ENCODE measurements around the gene LEFTY1.
"Not testable (repeated sequence)": the region's sequence is repeated elsewhere in the genome, so short reads cannot be mapped to it uniquely, and the experiment has no call there.

The LEFTY1 gene

DNA sequence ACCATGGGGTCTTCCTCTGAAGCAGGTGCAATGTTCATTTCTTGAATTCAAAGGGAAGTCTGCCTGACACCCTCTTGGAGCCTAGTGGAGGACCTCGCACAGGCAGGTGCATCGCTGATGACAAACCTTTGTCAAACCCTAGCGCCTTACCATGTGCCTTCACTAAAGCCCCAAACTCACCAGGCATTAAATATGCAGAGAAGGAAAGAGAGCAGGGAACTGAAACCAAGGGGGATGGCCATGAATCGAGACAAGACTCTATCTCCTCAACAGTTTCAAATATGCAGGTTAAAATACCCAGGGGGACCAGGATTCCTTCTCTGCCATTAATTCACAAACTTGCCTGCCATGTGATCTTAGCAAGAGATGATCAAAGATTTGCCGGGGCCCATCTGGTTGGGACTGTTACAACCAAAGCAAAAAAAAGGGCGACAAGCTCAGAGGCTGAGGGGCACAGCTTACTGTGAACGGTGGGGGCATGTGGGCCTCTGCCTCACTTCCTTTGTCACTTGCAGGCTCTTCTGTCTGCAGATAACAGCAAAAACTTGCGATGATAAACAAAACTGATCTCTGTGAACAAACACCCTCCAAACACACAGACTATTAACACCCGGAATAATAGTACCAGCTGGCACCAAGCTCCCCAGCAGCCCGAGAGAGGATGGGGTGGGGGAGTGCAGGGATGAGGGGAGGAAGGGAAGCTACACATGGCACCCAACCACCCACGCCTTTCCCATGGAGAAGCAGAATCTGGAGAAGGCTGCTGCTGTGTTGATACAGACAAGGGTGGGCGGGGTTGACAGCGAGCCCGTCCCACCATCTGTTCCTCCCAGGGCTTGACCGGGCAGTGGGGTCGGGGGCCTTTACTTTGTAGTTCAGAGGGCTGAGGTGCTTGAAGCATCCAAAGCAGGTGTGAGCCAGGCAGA lies 40.7 kb downstream of the LEFTY1 start:
- no peak for DNase-seq (ENCODE audit: low spot score)

DNA sequence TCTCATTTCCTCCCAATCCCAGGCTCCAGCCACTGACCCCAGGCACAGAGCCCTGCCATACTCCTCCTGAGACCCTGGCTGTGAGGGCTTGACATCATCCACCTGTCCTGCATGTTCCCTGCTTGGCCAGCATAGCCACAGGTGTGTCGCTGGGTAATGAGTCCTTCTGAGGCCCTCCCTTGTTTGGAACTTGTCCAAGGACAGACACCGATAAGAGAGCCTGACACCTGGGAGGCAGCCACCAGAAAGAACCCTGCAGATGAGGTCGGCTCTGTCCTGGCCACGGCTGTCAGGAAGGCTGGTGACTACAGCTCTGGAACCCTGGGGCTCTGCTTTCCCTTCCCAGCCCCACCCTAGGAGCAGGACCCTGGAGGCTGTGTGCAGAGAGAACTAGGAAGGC lies 41.3 kb downstream of the LEFTY1 start:
- no peak for DNase-seq (ENCODE audit: low spot score)

DNA sequence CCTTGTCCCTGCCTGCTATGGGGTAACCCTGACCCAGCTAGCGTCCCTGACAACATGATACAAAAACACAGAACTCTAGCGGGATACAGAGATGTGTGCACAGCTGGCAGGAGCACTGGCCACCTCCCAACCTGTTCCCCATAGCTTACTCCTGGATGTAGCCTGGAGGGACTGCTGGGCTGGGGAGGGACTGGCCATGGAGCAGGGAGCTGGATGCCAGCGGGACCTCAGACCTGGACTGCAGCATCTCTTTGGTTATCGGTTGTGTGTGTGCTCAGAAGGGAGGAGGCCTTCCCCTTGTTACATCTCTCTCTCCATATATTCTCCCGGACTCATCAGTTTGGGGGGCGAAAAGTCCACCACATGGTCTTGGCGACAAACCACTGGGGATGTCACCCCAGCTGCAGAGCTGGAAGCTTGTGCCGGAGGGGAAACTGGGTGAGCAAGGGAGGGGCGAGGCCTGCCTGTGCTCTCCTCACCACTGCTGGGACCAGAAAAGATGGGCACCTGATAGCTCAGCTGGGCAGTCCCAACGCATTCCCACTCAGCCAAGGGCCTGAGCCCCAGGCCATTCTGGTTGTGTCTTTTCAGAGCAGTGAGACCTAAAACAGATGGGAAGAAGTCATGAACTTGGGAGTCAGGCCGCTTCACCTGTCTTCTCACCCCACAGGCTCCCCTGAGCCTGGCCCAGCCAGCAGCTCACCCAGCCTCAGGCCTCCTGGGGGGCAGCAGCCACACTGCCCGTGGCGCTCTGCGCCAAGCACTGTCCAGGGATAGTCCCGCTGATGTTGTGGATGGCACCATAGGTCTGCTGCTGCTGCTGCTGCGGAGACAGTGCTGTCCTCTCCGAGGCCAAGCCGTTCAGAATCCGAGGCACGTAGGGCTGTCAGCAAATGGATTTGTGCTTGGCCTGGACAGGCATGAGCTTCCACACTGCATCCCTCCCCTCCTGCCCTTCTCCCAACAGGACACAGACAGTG lies 42.3 kb downstream of the LEFTY1 start:
- no peak for DNase-seq (ENCODE audit: low spot score)

DNA sequence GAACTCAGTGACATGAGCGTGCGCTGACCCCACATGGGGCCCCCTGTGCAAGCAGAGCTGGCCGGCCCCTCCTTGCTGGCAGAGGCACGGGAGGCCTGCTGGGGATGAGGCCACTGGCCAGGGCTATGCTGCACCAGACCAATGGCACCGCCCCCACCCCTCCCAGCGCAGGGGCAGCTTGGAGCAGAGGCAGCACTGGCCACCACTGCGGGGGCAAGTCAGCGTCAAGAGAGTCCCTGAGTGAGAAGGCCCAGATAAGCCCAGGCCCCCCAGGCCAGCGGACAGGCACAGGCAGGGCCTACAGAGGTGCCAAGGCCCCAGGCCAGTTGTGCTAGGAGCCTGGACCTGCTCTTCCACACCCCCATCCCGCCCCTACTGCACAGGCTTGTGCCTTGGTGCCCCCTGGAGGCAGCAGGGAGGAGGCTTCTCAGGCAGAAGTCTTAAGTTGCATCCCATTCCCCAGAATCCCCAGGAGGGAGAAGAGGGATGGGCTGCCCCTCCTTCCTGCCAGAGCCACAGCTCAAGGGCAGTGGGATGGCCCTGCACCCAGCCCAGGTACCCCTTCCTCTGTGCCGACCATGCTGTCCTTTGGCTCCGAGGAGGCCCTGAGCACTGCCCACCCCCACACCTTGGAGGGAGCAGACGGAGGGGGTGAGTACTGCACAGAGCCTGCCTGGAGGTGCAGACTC lies 43.2 kb downstream of the LEFTY1 start:
- DNase-seq (ENCODE audit: low spot score) = peak; percentile 62

DNA sequence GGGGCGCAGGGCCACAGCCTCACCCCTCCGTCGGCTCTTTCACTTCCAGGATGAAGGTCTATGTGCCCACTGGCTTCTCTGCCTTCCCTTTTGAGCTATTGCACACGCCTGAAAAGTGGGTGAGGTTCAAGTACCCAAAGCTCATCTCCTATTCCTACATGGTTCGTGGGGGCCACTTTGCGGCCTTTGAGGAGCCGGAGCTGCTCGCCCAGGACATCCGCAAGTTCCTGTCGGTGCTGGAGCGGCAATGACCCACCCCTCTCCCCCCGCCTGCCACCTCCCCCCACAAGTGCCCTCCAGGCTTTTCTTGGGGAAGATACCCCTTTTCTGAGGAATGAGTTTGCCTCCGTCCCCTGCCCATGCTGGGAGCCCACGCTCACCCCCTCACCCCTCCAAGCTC lies 43.8 kb downstream of the LEFTY1 start:
- no peak for DNase-seq (ENCODE audit: low spot score)

DNA sequence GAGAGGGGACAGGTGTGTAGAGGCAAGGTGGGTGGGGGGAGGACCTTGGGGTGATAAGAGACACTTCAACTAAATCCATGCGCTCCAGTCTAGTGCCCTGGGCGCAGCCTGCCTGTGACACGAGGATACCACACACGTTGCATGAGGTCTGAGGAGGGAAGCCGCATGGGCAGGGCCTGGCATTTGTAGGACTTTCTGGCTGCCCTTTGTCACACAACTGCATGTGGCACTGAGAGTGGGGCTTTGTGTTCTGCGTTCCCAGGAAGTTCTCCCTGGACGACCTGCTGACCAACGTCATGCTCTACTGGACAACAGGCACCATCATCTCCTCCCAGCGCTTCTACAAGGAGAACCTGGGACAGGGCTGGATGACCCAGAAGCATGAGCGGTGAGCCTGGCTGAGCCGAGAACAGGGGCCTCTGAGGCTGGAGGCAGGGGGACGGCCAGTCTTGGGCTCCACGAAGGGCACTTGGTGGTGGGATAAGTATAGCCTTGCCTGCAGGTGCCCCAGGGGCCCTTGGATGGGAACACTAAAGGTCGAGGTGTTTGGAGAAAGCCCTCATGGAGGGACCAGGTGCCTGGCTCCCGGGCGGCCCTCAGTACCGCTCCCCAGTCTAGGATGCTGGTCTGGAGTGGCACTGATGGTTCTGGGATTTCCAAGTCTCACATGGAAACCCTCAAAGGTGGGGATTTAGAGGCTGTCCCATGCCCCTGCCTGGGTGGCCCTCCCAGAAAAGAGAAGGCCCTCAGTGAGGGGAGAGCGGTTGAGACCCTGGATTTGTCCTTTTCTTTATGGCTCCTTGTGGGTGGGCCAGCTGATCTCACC lies 44.5 kb downstream of the LEFTY1 start:
- no peak for DNase-seq (ENCODE audit: low spot score)

DNA sequence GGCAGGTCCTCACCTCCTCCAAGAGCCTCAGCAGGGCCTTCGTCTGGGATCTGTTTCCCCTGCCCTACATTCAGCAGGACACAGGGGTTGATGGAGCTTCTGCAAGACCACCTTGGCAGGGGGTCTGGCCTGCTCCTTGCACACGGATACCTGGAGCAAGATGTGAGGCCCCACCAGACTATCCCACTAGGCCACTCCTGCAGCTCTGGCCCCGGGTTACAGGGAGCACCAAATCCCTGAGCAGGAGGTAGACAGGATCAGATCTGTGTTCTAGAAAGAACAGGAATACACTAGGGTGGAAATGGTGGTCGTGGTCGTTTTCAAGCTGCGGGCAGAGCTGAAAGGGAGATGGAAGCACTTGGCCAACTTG lies 45.5 kb downstream of the LEFTY1 start:
- no peak for DNase-seq (ENCODE audit: low spot score)

DNA sequence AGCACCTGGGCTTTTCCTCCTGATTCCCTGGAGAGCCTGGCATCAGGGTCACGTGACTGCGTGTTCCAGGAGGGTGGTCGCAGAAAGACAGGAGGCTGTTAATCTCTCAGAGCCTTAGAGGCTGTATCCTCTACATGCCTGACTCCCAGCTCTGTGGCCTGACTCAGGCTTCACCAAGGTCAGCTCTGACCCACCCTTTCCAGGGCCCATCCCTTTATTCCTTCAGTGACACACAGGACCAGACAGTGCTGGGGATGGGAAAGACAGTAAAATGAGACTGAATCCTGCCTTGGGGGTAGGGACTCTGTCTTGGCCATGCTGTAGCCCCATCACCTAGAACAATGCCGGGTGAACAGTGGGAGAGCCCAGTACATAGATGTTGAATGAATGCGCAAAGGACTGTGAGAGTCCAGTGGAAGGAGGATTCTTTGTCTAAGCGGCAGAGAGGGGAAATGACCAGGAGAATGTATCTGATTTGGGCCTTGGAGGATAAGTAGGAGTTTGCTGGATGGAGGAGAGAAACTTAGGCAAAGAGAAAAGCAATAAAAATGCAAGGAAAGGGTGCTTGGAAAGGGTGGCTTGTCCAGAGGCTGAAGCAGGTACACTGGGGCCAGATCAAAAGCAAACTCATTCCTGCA lies 46.0 kb downstream of the LEFTY1 start:
- DNase-seq (ENCODE audit: low spot score) = no peak

DNA sequence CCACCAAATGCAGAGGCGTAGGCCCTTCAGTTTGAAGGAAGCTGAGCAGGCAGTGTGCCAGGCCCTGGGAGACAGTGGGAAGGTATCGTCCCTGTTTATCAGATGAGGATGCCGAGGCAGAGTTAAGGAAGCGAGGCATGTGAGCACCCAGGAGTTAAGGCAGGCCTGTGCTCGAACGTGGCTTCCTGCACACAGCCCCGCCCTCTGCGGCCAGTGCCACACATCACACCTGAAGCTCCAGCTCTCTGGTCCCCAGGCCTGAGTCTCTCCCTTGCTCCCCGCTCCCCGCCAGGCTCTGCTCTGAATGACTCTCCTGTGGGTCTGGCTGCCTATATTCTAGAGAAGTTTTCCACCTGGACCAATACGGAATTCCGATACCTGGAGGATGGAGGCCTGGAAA lies 46.9 kb downstream of the LEFTY1 start:
- DNase-seq (ENCODE audit: low spot score) = no peak

DNA sequence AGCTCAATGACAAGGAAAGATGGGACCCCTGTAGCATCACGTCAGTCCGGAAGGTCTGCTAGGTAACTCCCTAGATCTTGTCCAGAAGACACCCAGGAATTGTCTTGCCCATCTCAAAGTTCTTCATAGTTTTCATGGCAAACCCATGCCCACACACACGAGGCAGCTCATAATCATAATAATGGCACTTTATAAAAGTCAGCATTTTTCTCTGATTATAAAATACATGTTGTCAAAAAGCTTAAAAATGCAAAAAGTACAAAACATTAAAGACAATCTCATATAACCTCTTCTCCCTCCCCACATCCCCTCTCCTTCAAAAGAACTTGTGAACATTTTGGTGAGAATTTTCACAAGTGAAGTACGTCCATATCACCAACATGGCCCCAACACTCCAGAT lies 48.2 kb downstream of the LEFTY1 start:
- DNase-seq (ENCODE audit: low spot score) = no peak

DNA sequence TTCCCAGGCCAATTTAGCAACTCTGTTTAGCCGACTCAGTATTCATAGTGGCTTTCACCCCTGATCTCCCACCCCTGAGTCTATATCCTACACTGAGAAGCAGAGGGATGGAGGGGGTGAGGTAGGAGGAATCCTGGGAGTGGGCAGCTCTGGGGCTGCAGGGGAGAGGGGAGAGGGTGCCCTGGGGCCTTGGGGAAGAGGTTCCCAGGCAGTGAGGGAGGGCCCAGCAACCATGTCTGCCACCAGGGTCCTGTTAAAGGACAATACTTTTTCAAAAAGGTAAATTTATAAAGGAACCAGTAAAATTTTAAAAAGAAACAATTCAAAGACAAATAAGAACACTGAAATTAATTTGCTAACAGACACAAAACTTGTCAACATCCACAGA lies 48.7 kb downstream of the LEFTY1 start:
- no peak for DNase-seq (ENCODE audit: low spot score)

DNA sequence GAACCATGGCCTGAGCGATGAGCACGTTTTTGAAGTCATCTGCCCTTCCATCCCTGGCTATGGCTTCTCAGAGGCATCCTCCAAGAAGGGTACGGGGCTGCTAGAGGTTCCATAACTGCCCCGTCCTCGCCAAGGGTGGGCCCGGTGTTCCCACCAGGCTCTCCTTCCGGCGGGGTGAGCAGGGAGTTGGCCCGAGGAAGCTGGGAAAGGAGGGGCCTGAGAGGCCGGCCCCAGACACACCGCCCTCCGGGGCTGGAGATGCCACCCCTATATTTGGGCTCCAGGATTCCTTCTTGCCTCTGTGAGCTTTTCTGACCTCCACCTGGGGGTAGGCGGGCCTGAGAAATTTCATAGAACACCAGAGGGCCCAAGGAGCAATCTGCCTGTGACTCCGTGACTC lies 50.2 kb downstream of the LEFTY1 start:
- no peak for DNase-seq (ENCODE audit: low spot score)

DNA sequence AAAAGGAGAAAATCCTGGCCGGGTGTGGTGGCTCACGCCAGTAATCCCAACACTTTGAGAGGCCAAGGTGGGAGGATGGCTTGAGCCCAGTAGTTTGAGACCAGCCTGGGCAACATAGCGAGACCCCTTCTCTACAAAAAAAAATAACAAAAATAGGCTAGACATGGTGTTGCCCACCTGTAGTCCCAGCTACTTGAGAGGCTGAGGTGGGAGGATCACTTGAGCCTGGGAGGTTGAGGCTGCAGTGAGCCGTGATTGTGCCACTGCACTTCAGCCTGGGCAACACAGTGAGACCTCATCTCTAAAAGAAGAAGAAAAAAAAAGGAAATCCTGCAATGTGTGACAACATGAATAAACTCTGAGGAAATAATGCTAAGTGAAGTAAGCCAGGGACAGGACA lies 52.6 kb downstream of the LEFTY1 start:
- not testable (repeated sequence) for DNase-seq (ENCODE audit: low spot score)

Measured in RKO (cell line).